Measurements from ENCODE around the gene LPIN1. TPM values are rescaled to one million over a fixed set of nuclear protein-coding genes. Genes with fewer than 3 reads are reported as not detected.
"Not testable (repeated sequence)": the region's sequence is repeated elsewhere in the genome, so short reads cannot be mapped to it uniquely, and the experiment has no call there.

LPIN1 gene
- total RNA-seq, 1 donor from 2014 or later: 38.3 TPM

- peak; percentile 94 for DNase-seq
These were observed 2.4 kb upstream of the LPIN1 start for GRCh38 chr2:11743846-11744553.

GRCh38 chr2:11744631-11745394 lies 1.6 kb upstream of the LPIN1 start:
- no peak for DNase-seq

- no peak for DNase-seq
These were observed 638 bp upstream of the LPIN1 start for GRCh38 chr2:11745613-11746375.

- DNase-seq: no peak
These were observed 501 bp downstream of the LPIN1 start for GRCh38 chr2:11746807-11747459.

- DNase-seq: no peak
These were observed 1.8 kb downstream of the LPIN1 start for GRCh38 chr2:11748018-11748860.

GRCh38 chr2:11748861-11749645 lies 2.6 kb downstream of the LPIN1 start:
- DNase-seq: no peak

- no peak for DNase-seq
These were observed 3.4 kb downstream of the LPIN1 start for GRCh38 chr2:11749646-11750349.

- DNase-seq: peak; percentile 35
These were observed 4.0 kb downstream of the LPIN1 start for GRCh38 chr2:11750422-11750821.

- no peak for DNase-seq
These were observed 4.5 kb downstream of the LPIN1 start for GRCh38 chr2:11750917-11751316.

GRCh38 chr2:11752906-11753305 lies 6.5 kb downstream of the LPIN1 start:
- DNase-seq: peak; percentile 52

- DNase-seq: no peak
These were observed 7.0 kb downstream of the LPIN1 start for GRCh38 chr2:11753452-11753885.

GRCh38 chr2:11753886-11754699 lies 7.7 kb downstream of the LPIN1 start:
- no peak for DNase-seq

- no peak for DNase-seq
These were observed 8.2 kb downstream of the LPIN1 start for GRCh38 chr2:11754700-11755015.

- no peak for DNase-seq
These were observed 10.7 kb downstream of the LPIN1 start for GRCh38 chr2:11757101-11757500.

- no peak for DNase-seq
These were observed 11.8 kb downstream of the LPIN1 start for GRCh38 chr2:11758187-11758586.

GRCh38 chr2:11758647-11759046 lies 12.2 kb downstream of the LPIN1 start:
- no peak for DNase-seq

- DNase-seq: not testable (repeated sequence)
These were observed 12.9 kb downstream of the LPIN1 start for GRCh38 chr2:11759182-11759975.

GRCh38 chr2:11761259-11761658 lies 14.8 kb downstream of the LPIN1 start:
- DNase-seq: no peak

Measured in skin of body (tissue), 2 donors.